ENCODE measurements around the gene GAS7.

DNA sequence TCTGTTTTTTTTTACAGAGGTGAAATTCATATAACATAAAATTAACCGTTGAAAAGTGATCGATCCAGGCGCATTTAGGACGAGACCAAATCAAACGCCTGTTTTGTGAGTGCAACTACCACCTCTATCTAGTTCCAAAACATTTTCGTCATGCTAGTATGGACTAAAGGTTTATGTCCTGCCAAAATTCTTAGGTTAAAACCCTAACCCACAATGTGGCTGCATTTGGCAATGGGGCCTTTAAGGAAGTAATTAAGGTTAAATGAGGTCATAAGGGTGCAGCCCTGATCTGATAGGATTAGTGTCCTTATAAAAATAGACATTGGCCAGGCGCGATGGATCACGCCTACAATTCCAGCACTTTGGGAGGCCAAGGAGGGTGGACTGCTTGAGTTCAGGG, 260.5 kb downstream of the GAS7 start:
- TF ChIP-seq EZH2 (IDR thresholded peaks at IDR 0.05; ENCODE audit: borderline replicate concordance, control insufficient read depth, low read depth, low read length) (no peak), HCFC1 (IDR thresholded peaks at IDR 0.05; ENCODE audit: low read length) (no peak), GABPA (IDR thresholded peaks at IDR 0.05; ENCODE audit: low read depth) (no peak), ZNF274 (IDR thresholded peaks at IDR 0.05; ENCODE audit: insufficient read depth, insufficient read length) (no peak), POLR2AphosphoS5 (IDR thresholded peaks at IDR 0.05; ENCODE audit: low read length) (no peak), ZNF217 (IDR thresholded peaks at IDR 0.05) (no peak), NFXL1 (IDR thresholded peaks at IDR 0.05; ENCODE audit: borderline replicate concordance) (no peak)
- TF ChIP-seq, protein P1, sequence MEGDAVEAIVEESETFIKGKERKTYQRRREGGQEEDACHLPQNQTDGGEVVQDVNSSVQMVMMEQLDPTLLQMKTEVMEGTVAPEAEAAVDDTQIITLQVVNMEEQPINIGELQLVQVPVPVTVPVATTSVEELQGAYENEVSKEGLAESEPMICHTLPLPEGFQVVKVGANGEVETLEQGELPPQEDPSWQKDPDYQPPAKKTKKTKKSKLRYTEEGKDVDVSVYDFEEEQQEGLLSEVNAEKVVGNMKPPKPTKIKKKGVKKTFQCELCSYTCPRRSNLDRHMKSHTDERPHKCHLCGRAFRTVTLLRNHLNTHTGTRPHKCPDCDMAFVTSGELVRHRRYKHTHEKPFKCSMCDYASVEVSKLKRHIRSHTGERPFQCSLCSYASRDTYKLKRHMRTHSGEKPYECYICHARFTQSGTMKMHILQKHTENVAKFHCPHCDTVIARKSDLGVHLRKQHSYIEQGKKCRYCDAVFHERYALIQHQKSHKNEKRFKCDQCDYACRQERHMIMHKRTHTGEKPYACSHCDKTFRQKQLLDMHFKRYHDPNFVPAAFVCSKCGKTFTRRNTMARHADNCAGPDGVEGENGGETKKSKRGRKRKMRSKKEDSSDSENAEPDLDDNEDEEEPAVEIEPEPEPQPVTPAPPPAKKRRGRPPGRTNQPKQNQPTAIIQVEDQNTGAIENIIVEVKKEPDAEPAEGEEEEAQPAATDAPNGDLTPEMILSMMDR (IDR thresholded peaks at IDR 0.05 in 2 of 3, conservative IDR thresholded peaks at IDR 0.05 in 1 of 3; ENCODE audit: control insufficient read depth in 2 of 3, extremely low read depth in 1 of 3, insufficient read depth in 1 of 3, low read depth in 3 of 3, low read length in 3 of 3), result no peak
